T47D (cell line): ENCODE data around the gene NCAPG2.
"Not testable (repeated sequence)": the region's sequence is repeated elsewhere in the genome, so short reads cannot be mapped to it uniquely, and the experiment has no call there.

Experiments used
- DNase-seq, 2 experiments: peaks; one replicate each; pipeline versions ENCODE4 v3.0.0 to v3.0.0-alpha.2; 2011 to 2012; ENCODE audit warnings: low read depth in 1 of 2, low spot score in 1 of 2
- JUND ChIP-seq: IDR thresholded peaks from 2 replicates; pipeline ENCODE4 v1.6.1; 2012; ENCODE audit warnings: low read depth
- in situ Hi-C: cut with HindIII; loops from 2 replicates; pipeline ENCODE4 v1.10.0; 2016; ENCODE audit warnings: low sequenced_read_pairs, low pct_unique_long_range_greater_than_20kb

The NCAPG2 gene

DNA sequence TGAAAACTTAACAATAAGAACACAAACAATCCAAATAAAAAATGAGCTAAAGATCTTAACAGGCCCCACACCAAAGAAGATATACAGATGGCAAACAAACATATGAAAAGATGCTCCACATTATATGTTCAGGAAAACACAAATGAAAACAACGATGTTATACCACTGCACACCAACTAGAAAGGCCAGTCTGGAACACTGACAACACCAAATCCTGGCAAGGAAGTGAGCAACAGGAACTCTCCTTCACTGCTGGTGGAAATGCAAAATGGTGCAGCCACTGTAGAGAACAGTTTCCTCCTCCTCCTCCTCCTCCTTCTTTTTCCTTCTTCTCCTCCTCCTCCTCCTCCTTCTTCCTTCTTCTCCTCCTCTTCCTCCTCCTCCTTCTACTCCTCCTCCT lies 12.2 kb upstream of the NCAPG2 start:
- no peak for DNase-seq
- TF ChIP-seq JUND, result no peak
- in situ Hi-C loops, result no loop called here

DNA sequence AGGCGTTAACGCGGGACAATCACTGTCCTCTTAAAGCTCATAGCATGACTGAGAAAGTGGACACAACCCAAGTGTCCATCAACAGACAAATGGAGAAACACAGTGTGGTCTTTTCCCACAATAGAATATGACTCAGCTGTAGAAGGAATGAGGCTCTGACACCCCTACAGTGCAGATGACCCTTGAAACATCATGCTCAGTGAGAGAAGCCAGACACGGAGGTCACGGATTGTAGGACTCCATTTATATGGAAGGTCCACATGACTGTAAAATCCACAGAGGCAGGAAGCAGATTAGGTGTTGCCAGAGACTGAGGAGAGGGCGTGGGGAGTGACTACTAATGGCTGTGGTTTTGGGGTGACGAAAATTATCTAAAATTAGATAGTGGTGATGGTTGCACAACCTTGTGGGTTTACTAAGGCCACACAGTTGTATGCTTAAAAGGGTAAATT lies 6.1 kb upstream of the NCAPG2 start:
- DNase-seq, result no peak
- no peak for TF ChIP-seq JUND
- in situ Hi-C loops, result no loop called here

DNA sequence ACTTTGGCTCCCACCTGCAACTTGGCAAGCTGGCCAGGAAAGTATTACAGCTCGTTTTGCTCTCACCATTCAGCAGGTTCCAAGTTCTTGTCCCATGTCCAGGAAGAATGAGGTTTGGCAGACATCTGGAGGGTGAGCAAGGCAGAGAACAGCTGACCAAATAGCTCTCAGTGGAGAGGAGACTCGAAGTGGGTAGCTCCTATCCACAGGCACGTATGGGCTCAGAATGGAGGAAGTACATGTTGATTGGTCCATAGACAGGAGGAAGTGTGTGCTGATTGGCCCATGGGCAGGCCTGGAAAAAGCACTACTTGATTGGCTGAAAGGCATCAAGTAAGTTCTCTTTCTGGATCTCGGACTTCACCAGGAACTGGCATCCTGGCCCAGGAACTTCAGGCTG lies 3.0 kb upstream of the NCAPG2 start:
- TF ChIP-seq JUND, result no peak
- in situ Hi-C loops, result no loop called here
- DNase-seq, result peak in 1 of 2 experiments; percentile 12

DNA sequence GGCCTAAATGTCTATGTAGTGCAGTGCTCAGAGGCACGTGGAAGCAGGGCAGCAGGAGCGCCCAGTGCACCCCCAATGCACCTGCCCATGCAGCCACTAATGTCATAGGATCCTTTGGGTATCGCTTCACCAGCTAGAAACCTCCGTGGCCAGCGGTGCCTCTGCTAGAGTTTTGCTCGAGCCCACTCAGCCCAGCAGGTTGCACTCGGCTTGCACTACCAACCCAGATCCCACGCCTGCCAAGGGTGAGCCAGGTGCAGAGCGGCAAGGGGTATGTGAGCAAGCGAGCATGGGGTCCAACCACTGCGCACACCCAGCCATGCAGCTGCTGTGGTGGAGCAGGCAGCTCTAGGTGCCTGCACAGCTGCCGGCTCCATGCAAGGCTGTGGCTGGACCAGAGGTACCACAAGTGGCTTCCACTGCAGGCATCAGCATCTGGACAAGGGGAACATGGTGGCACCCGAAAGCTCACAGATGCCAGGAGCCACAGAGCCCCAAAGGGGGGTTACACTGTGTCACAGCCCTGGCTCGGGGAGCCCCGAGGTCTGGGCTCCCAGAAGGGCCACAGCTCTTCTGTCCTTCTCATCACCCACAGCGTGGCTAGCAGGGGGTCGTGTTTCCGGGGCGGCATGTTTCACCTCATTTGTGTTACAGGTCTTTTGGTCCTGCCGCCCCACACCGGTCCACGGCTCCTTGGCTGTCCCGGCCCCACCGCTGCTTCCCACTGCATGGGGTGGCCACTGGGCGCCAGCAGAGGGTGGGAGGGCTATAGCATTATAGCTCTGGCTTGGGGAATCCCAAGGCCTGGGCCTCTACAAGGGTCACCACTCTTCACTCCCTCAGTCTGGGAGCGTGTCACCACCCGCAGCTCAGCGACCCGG lies 2.3 kb upstream of the NCAPG2 start:
- in situ Hi-C loops, result no loop called here
- no peak for DNase-seq
- TF ChIP-seq JUND, result no peak

DNA sequence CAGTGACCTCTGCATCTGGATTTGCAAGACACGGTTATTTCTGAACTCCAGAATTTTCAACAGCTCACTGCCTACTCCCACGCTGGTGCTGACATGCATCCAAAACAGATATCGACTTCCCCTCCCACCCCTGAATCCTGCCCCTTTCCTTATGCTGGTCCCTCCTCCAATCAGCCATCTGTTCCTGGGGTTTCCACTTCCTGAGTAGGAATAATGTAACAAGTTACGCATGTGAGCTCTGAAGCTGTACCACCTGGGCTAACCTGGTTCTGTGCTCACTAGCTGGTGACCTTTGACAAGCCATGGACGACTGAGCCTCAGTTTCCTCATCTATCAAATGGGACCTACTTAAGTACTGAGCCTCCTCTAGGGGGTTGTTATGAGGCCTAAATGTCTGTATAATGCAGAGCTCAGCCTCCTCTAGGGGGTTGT lies 1.7 kb upstream of the NCAPG2 start:
- in situ Hi-C loops, result no loop called here
- no peak for TF ChIP-seq JUND
- DNase-seq, result no peak

DNA sequence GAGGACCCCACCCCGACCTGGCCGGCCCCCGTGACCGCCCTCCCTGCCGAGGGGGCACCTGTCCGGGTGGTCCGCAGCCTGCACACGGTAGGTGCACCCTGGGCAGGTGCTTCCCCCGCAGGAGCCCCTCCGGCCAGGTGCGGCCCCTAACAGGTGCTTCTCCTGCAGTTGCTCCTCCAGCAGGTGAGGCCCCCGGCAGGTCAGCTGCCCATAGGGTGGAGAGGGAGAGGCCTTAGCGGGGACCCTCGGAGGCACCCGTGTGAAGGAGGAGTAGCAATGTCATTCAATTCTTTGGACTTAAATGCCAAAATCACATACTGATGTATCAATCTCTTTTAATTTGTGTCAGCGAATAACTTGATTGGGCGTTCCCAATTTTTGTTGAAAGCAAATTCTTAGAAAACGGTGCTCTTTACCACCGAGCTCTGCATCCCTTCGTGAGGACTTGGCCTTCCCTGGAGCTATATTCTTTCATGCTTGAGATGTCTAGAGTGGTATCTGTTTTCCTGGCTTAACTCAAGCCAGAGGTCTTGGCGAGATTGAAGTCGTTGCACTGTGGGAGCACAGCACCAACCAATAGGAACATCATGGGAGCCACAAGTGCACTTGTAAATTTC lies 738 bp upstream of the NCAPG2 start:
- in situ Hi-C loops, result no loop called here
- DNase-seq, result no peak
- no peak for TF ChIP-seq JUND

DNA sequence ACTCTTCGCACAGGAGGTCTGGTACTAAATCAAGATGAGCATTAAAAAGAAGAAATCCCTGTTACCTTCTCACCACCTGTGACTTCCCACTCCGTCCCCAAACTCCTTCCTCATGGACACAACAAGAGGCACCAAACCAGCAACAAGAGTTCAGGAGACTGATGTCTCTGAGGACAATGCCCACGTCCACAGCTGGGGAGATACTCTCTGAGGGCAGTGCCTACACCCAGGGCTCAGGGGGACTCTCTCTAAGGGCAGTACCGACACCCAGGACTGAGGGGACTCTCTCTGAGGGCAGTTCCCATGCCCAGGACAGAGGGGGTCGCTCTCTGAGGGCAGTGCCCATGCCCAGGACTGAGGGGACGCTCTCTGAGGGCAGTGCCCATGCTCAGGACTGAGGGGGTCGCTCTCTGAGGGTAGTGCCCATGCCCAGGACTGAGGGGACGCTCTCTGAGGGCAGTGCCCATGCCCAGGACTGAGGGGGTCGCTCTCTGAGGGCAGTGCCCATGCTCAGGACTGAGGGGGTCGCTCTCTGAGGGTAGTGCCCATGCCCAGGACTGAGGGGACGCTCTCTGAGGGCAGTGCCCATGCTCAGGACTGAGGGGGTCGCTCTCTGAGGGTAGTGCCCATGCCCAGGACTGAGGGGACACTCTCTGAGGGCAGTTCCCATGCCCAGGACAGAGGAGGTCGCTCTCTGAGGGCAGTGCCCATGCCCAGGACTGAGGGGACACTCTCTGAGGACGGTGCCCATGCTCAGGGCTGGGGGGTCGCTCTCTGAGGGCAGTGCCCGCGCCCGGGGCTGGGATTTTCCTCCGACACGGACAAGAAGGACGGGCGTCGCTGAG lies 703 bp downstream of the NCAPG2 start:
- in situ Hi-C loops, DNase-seq: not testable (repeated sequence)

DNA sequence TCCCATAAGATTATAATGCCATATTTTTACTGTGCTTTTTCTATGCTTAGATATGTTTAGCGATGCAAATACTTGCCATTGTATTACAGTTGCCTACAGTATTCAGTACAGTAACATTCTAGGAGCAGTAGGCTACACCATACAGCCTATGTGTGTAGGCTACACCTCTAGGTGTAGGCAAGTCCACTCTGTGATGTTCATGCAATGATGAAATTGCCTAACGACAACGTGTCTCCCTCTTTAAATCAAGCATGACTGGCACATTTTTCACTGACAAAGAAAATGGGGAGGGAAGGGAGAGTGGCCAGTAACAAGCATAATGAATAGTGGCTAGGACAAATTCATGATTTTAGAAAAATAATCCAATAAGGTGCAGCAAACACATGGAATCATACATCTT lies 1.7 kb downstream of the NCAPG2 start:
- DNase-seq, result no peak
- in situ Hi-C loops, result no loop called here

DNA sequence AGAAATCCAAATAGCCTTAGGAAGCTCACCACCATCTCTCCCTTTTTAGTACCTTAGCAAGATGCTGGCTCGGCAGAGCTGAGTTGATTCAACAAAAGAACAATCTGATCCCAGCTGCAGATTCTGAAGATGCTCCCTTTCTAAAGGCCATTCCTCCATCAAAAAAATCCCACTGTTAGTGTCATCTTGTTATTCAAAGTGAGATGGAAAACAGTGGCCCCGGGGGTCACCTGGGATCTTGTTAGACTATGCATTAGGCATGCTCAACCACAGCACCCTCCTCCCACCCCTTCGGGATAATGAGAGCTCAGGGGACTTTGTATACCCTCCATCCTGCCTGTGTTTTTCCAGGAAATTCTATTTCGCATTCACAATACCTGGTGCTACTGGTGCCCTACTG lies 2.4 kb downstream of the NCAPG2 start:
- in situ Hi-C loops, result no loop called here
- TF ChIP-seq JUND, result no peak
- DNase-seq, result no peak

More for the DNA sequence above, 1.7 kb downstream of the NCAPG2 start:
- no peak for TF ChIP-seq JUND

DNA sequence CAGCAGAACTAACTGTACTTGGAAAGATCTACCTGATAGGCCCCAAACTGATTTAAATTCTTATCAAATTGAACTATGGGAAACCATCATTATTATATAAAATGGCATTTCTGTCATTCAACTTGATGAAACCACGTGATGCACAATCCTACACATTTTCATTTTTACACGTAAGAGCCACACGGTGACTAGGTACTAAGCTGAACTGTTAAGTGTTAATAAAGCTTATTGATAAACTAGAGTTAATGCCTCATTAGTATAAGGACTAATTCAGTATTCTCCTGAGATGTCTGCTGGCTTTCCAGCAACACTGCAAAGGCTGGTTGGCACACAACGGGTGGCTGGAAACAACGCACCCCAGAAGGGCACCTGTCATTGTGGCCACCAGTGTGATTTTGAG lies 4.6 kb downstream of the NCAPG2 start:
- DNase-seq, result no peak
- in situ Hi-C loops, result no loop called here
- no peak for TF ChIP-seq JUND

DNA sequence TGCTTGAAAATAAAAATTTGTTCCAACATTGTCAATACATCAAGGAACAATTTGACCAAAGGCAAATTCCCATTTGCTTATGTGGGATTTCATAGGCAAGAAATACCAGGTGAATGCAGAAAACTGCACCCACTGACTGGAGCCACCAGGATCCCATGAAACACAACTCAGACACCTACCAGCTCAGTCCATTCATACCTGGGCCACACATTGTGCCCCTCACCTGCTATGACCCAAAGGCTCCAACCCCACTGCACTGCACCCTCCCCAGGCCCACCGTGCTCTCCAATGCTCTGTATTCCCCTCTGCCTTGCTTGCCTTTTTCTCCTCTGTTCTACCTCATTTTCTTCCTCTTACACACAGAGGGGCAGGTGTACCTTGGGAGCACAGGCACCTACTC lies 5.3 kb downstream of the NCAPG2 start:
- in situ Hi-C loops, result no loop called here
- no peak for TF ChIP-seq JUND
- no peak for DNase-seq

DNA sequence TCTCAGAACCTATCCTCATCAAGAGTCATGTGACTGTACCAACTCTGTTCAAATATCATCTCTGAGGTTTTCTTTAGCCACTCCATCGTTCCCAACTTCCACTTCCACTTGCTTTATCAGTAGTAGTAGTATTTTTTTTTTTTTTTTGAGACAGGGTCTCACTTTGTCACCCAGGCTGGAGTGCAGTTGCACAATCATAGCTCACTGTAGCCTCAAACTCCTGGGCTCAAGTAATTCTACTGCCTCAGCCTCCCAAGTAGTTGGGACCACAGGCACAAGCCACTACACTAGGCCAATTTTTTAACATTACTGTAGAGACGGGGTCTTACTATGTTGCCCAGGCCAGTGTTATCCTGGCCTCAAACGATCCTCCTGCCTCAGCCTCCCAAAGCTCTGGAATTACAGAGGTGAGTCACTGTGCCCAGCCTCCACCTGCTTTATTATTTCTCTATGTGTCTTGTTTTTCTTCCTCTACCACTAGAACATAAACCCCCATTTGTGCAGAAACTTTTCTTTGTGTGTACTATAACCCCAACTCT lies 5.9 kb downstream of the NCAPG2 start:
- DNase-seq, result no peak
- in situ Hi-C loops, result no loop called here
- no peak for TF ChIP-seq JUND

DNA sequence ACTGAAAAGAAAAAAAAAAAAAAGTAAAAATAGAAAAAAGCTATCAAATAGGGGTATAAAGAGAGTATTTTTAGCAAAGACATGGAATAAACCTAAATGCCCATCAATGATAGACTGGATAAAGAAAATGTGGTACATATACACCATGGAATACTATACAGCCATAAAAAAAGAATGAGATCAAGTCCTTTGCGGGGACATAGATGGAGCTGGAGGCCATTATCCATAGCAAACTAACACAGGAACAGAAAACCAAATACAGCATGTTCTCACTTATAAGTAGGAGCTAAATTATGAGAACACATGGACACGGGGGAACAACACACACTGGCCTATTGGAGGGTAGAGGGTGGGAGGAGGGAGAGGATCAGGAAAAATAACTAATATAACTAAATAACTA lies 7.0 kb downstream of the NCAPG2 start:
- in situ Hi-C loops, DNase-seq: not testable (repeated sequence)
